CD4-positive, CD25-positive, alpha-beta regulatory T cell (primary cell): ENCODE measurements around the gene COL6A6. TPM values are rescaled to one million over a fixed set of nuclear protein-coding genes. Genes with fewer than 3 reads are reported as not detected.

Experiments
- ATAC-seq, 2 donors: fragments of 150-1000 bp; cut with Tn5 transposase; one replicate each; pipeline ENCODE4 v1.10.0; 2021; ENCODE audit warnings: low read depth in 2 of 2, moderate number of reproducible peaks in 2 of 2, moderate library complexity in 1 of 2
- DNase-seq, 3 donors: peaks; one replicate each; pipeline versions ENCODE4 v3.0.0 to v3.0.0-alpha.2; 2012 to 2022; ENCODE audit warnings: mixed read lengths in 1 of 3
- H3K27ac ChIP-seq: one replicate; pipeline ENCODE4 v1.7.0; 2013; ENCODE audit warnings: mild to moderate bottlenecking, low read length; ENCODE audit not compliant: insufficient read depth, poor library complexity, severe bottlenecking
- H3K27me3 ChIP-seq: one replicate; pipeline ENCODE4 v1.7.0; 2013; ENCODE audit warnings: low read length; ENCODE audit not compliant: control insufficient read depth, insufficient read depth
- H3K36me3 ChIP-seq: one replicate; pipeline ENCODE4 v1.7.0; 2013; ENCODE audit warnings: mild to moderate bottlenecking, low read length, moderate library complexity; ENCODE audit not compliant: control insufficient read depth, insufficient read depth
- H3K4me1 ChIP-seq: 2 replicates; pipeline ENCODE4 v1.7.0; 2013; ENCODE audit warnings: mild to moderate bottlenecking, low read length; ENCODE audit not compliant: insufficient read depth, control insufficient read depth, poor library complexity, severe bottlenecking
- H3K4me3 ChIP-seq: one replicate; pipeline ENCODE4 v1.7.0; 2013; ENCODE audit warnings: low read depth, mild to moderate bottlenecking, low read length, moderate library complexity
- H3K9me3 ChIP-seq, 2 experiments: 1 replicate in 1 of 2; 2 replicates in 1 of 2; pipeline ENCODE4 v1.7.0; 2013; ENCODE audit warnings: low read length in 2 of 2, mild to moderate bottlenecking in 1 of 2, moderate library complexity in 1 of 2; ENCODE audit not compliant: control insufficient read depth in 2 of 2
- H3K27ac Mint-ChIP-seq, 3 donors: one replicate each; pipeline ENCODE4 v1.8.0; 2020 to 2022; ENCODE audit warnings: mild to moderate bottlenecking in 3 of 3, mixed read lengths in 3 of 3, moderate library complexity in 2 of 3
- H3K27me3 Mint-ChIP-seq: one replicate; pipeline ENCODE4 v1.8.0; 2022; ENCODE audit warnings: mild to moderate bottlenecking, mixed read lengths
- H3K36me3 Mint-ChIP-seq: one replicate; pipeline ENCODE4 v1.8.0; 2020; ENCODE audit warnings: mixed read lengths
- H3K4me1 Mint-ChIP-seq, 4 donors: one replicate each; pipeline ENCODE4 v1.8.0; 2020 to 2022; ENCODE audit warnings: mixed read lengths in 4 of 4, mild to moderate bottlenecking in 1 of 4
- H3K4me3 Mint-ChIP-seq, 4 donors: one replicate each; pipeline ENCODE4 v1.8.0; 2020 to 2022; ENCODE audit warnings: mild to moderate bottlenecking in 4 of 4, mixed read lengths in 4 of 4, moderate library complexity in 3 of 4
- H3K9me3 Mint-ChIP-seq, 7 donors: one replicate each; pipeline ENCODE4 v1.8.0; 2020 to 2022; ENCODE audit warnings: mixed read lengths in 7 of 7, mild to moderate bottlenecking in 3 of 7, moderate library complexity in 2 of 7
- polyA plus RNA-seq, 4 donors: library from polyadenylated mRNA; unstranded; fragments of 300-500 nt; fragmentation: Illumina TruSeq; gene quantifications; one replicate each; pipeline ENCODE4 v1.2.3, GENCODE V29; 2021
- total RNA-seq: library from RNA; stranded (reverse); gene quantifications from one replicate; pipeline ENCODE4 v1.2.3, GENCODE V29; 2022

Gene COL6A6
- total and polyA plus RNA-seq, 5 donors from 2014 or later = not detected

DNA sequence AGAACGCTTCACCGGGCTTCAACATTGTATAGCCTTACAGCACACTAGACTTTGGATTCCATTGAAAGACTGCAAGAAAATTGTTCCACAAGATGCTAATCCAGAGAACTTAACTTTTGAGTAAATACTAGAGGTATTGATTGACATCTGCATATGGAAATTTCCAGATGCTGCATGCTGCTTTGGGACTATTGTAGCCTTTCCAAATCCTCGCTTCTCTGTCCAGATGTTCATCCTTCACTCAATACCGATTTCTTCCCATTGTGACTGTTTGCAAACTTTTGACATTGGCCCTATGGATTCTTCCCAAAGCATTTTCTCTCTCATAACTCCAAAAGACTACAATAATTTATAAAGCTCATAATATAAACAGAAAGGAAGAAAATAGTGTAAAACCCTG, 41.4 kb downstream of the COL6A6 start:
- Mint-ChIP-seq H3K27me3 (peaks cover 16% of the 10 kb centered on the region), H3K9me3 (peaks cover 0 to 6% (median 4%) of the 10 kb centered on the region in 7 donors), H3K4me3 (no peak overlapping the region), H3K4me1 (no peaks in the 10 kb centered on the region), H3K36me3 (no peaks in the 10 kb centered on the region), H3K27ac (no peak overlapping the region)
- ATAC-seq = no peak
- no peaks in the 10 kb centered on the region for H3K4me1 ChIP-seq
- H3K27ac ChIP-seq = no peak overlapping the region
- H3K27me3 ChIP-seq = peaks cover 1% of the 10 kb centered on the region
- H3K9me3 ChIP-seq = no peaks in the 10 kb centered on the region
- H3K4me3 ChIP-seq = no peak overlapping the region
- no peak for DNase-seq
- H3K36me3 ChIP-seq = no peaks in the 10 kb centered on the region

DNA sequence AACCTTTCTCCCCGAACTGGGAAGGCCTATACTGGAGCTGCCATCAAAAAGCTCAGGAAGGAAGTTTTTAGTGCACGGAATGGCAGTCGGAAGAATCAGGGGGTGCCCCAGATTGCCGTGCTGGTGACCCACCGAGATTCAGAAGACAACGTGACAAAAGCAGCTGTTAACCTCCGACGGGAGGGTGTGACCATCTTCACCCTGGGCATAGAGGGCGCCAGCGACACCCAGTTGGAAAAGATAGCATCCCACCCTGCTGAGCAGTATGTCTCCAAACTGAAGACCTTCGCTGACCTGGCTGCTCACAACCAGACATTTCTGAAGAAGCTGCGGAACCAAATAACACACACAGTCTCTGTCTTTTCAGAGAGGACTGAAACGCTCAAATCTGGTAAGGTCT, 48.2 kb downstream of the COL6A6 start:
- DNase-seq (no peak), ATAC-seq (no peak)
- H3K27me3 Mint-ChIP-seq = peaks cover 8% of the 10 kb centered on the region
- no peak overlapping the region for H3K4me3 ChIP-seq
- no peaks in the 10 kb centered on the region for H3K4me1 Mint-ChIP-seq
- H3K9me3 ChIP-seq = no peaks in the 10 kb centered on the region
- no peak overlapping the region for H3K4me3 Mint-ChIP-seq
- peaks cover 0 to 3% (median 0%) of the 10 kb centered on the region in 7 donors for H3K9me3 Mint-ChIP-seq
- H3K27me3 ChIP-seq = peaks cover 1% of the 10 kb centered on the region
- no peak overlapping the region for H3K27ac Mint-ChIP-seq
- no peaks in the 10 kb centered on the region for H3K4me1 ChIP-seq
- H3K36me3 Mint-ChIP-seq = no peaks in the 10 kb centered on the region
- no peak overlapping the region for H3K27ac ChIP-seq
- H3K36me3 ChIP-seq = no peaks in the 10 kb centered on the region

Other genes with a start within 250 kb of the COL6A6 start
- gene COL6A5, start 171.5 kb upstream of the COL6A6 start, total RNA-seq = not detected
- gene COL6A5, start 171.5 kb upstream of the COL6A6 start, polyA plus RNA-seq = not detected
- gene PIK3R4, start 229.7 kb downstream of the COL6A6 start, total RNA-seq = 18.9 TPM
- gene PIK3R4, start 229.7 kb downstream of the COL6A6 start, polyA plus RNA-seq = 10 to 100 TPM; 18.1 to 30.1 (median 20.8) TPM